Transverse colon (tissue), 3 donors: Measurements from ENCODE around the gene CDHR3.

Experiments used
- POLR2A ChIP-seq: fragments of 450-650 bp; IDR thresholded peaks from one replicate; pipeline ENCODE4 v1.6.1; 2016; ENCODE audit warnings: antibody characterized with exemption, mild to moderate bottlenecking, moderate library complexity
- TF ChIP-seq, protein P1 (sequence below), 5 experiments: fragments of 200-600 bp in 3 of 5; fragments of 450-650 bp in 2 of 5; sonication (generic) in 3 of 5; IDR thresholded peaks; 1 replicate in 2 of 5; 2 replicates in 3 of 5; pipeline ENCODE4 v1.5.1; 2016 to 2017; ENCODE audit warnings: antibody characterized with exemption in 5 of 5, inconsistent platforms in 3 of 5, mild to moderate bottlenecking in 2 of 5, moderate library complexity in 1 of 5

DNA sequence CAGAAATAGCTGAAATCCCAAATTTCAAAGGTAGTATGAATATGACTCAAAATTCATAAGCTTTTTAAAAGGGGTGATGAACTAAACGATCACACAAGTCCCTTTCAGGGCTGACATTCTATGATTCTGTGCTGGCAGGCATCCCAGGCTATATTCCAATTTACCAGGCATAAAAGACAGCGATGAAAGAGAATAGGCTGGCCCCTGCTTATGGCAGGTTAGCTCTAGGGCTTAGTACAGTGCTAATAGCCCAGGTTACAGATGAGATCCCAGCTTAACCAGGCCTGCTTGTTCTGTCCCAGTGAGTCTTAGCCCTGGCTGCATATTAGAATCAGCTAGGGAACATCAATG is 56.4 kb downstream of the CDHR3 start:
- TF ChIP-seq, protein P1, sequence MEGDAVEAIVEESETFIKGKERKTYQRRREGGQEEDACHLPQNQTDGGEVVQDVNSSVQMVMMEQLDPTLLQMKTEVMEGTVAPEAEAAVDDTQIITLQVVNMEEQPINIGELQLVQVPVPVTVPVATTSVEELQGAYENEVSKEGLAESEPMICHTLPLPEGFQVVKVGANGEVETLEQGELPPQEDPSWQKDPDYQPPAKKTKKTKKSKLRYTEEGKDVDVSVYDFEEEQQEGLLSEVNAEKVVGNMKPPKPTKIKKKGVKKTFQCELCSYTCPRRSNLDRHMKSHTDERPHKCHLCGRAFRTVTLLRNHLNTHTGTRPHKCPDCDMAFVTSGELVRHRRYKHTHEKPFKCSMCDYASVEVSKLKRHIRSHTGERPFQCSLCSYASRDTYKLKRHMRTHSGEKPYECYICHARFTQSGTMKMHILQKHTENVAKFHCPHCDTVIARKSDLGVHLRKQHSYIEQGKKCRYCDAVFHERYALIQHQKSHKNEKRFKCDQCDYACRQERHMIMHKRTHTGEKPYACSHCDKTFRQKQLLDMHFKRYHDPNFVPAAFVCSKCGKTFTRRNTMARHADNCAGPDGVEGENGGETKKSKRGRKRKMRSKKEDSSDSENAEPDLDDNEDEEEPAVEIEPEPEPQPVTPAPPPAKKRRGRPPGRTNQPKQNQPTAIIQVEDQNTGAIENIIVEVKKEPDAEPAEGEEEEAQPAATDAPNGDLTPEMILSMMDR (IDR thresholded peaks at IDR 0.05) = no peak
- no peak for TF ChIP-seq POLR2A
